Measurements from ENCODE around the gene CD320.
"Not testable (repeated sequence)": the region's sequence is repeated elsewhere in the genome, so short reads cannot be mapped to it uniquely, and the experiment has no call there.

Gene CD320

DNA sequence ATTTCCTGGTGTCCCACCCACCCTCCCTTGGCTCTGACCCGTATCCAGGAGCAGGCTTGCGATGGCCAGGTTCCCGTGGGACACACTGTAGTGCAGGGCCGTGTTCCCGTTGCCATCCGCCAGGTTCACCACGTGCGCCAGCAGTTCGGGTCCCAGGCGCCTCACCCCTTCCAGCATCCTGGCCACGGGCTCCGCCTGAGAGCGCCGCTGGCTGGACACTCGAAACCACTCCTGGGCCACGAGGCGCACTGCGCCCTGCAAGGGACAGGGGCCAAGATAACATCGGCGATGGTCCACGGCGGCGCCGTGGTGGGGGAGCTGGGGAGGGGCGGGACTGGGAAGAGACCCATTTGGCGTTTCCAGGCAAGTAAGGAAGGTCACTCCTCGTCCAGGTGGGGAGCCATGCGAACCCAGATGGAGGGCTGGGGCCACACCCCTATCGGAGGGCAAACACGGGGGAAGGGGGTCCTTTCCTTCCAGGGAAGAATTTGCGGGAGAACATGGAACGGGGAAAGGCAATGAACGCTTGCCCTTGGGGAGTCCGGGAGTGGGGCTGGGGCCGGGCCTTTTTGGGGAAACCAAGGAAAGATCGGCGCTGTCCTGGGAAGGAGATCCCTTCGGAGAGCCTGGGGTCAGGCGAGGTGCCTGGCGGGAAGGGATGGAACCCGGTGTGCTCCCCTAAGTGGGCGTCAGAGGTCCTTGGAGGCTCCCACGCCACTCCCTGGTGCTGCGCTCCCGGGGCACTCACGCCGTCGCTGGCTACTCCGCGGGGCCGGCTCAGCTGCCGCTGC, 25.0 kb upstream of the CD320 start:
- no peak for DNase-seq

DNA sequence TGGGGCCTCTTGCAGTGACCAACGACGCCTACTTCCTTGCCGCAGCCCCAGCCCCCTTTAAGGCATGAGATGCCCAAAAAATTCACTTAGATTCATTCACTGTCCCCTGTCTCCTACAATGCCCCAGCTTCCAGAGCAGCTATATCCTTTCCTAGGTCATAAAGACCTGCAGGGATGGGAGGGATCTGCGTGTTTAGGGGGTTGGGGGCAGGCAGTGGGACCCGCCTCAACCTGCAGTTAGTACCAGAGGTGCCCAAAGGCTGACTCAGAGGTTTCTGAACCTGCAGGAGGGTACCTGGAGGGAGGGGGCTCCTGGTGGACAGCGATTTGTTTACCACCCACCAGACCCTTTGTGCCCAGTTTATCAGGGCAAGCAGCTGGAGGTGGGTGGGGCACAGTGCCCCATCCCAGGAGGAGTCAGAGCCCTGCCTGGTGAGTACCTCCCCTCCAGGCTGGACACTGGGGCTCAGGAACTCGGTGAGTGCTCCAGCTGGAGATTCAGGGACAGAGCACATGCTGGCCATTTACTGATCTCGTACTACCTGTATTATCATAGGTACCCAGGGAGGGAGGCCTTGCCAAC, 23.2 kb upstream of the CD320 start:
- no peak for DNase-seq

DNA sequence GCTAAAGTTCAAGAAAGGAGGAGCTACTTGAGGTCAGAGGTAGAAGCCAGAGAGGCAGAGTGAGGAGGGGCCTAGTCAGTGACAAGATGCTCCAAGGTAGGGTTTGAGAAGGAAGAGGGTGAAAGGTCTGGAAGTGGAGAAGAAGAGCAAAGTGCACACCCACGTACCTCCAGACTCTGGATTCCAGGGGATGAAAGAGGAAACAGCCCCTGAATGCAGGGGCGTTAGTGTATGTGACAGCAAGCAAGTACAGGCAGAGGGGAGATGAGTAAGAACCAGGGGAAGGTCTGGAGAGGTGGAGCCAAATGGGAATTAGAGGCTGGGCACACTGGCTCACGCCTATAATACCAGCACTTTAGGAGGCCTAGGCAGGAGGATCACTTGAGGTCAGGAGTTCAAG, 21.8 kb upstream of the CD320 start:
- DNase-seq: no peak

DNA sequence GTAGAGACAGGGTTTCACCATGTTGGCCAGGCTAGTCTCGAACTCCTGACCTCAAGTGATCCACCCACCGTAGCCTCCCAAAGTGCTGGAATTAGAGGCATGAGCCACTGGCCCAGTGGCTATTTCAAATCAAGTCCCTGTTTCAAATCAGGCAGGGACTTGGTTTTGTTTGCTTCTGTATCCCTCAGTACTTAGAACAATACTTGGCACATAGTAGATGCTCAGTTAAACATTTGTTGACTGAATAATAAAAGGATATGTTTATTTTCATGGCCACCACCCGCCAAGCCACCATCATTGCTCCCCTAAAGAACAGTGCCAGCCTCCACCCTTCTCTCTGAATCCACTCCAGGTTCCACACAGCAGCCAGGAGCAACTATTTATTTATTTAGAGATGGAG, 17.3 kb upstream of the CD320 start:
- DNase-seq: no peak

DNA sequence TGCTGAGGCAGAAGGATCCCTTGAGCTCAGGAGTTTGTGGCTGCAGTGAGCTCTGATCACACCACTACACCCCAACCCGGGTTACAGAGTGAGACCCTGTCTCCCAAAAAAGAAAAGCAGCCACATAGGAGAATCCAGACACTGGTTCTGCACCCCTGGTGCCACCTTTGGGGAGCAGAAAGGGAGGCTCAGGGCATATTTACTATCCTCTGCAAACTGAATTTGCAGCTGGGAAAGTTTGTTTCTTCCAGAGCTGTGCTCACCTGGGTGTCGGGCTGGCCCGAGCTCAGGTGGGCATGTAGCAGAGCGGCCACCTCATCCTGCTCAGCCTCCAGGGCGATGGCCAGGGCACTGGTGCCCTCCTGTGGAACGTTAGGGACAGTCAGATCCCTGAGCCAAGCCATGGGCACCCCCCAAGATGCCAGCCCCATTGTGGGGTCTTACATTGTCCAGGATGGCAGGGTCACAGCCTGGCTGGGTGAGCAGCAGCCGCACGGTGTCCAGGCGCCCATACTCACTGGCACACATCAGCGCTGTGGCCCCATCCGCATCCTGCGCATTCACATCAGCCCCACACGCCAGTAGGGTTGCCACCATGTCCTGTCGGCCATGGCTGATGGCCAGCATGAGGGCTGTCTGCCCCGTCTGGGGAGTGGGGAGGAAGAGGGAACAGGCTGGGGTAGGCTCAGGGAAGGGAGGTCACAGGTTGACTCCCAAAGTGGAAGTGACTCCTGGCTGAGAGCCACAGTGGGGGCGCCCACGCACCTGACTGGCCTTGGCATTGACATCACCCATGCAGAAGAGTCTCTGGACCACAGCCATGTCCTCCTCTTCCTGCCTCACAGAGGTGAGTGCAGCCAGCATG, 16.3 kb upstream of the CD320 start:
- DNase-seq: no peak

DNA sequence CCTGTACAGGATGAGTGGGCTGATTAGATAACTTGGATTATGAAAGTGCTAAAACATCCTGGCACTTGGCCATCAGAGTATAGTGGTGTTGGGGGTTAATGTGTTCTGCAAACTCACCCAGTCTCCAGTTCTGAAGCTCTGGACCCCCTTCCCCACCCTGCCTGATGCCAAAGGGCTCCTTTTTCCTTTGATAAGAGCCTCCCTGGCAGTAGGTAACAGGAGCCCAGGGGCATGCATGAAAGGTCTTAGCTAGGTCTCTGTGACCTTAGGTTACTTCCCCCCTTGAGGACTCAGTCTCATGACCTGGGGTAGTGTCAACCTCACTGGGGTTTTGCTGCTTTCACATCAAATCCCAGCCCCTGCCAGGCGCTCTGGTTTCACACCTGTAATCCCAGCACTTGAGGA, 15.6 kb upstream of the CD320 start:
- DNase-seq: no peak

DNA sequence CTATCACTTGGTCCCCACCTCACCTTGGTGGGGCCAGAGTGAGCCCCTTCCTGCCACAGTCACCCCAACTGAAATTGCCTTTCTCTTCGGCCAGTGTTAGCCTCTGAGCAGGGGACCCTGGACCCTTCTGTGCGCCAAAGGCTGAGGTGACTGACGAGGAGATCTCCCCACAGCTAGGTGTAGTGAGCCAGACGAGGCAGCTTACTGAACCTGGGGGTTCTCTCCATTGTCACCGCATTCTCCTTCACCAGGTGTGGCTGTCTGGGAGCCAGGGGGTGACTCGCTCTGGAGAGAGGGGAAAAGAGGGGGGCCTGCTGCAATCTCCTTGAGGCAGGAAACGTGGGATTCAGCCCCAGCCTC, 14.5 kb upstream of the CD320 start:
- DNase-seq: no peak

DNA sequence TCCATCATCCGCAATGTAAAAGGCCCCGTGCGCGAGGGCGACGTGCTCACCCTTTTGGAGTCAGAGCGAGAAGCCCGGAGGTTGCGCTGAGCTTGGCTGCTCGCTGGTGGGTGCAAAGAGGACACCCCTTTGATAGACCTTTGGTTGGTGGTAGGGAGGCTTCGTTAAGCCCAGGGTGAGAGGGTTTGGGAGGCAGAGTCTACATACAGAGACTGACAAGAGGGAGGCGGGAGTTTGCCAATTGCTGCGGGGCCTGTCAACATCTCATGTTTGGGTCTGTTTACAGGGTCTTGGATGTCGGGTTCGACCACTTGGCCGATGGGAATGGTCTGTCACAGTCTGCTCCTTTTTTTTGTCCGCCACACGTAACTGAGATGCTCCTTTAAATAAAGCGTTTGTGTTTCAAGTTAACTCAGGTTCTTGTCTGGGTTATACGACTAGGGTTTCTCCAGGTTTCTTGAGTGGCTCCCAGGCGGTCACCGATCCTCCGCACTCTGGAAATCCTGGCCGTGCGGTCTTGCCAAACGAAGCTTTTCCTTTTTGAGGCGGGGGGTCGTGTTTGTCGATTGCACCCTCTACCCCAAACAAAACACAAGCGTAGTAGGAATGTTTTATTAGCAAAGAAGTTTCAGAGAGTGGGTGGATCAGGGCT, 14.0 kb upstream of the CD320 start:
- DNase-seq: no peak

DNA sequence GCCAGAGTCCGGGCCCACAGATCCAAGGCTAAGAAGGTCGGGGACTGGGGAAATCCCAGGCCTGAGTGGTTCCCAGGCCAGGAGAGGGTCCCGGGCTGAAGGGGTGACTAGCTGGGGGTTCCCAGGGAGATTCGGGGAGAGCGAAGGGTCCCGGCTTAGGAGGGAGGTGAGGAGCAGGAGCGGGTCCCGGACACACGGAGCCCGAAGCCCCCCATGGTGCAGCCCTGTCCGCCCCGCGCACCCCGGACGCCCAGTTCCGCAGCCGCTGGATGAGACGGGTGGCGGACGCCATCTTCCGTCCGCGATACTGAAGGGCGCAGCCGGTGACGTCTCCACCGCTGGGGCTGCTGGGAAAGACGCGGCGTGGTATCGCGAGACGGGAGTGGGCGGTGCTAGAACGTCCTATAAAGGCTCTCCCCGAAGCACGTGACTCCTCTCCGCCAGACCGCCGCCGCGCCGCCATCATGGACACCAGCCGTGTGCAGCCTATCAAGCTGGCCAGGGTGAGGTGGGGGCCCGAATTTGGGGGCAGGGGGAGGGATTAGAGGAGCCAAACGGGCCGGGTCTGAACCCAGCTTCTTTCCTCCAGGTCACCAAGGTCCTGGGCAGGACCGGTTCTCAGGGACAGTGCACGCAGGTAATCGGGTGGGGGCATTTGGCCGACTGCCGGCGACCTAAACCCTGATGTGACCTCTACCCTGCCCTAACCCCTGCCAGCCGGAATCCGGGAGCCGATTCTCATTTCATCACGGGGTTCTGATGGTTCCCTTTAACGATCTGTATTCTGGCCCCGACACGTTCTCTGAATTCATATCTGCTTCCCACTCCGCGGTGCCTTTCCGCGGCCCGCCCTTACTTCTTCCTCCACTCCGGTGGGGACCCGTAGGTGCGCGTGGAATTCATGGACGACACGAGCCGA, 13.2 kb upstream of the CD320 start, which contains the start of the genes NDUFA7 and RPS28:
Gene NDUFA7 (minus strand): TSS at position 309 of the 919 bp plus-strand sequence. CDS start 17 bp downstream, at position 292.
Gene RPS28 (plus strand): TSS at position 430 of the 919 bp plus-strand sequence. CDS start 35 bp downstream, at position 465.
- DNase-seq: peak; percentile 98

DNA sequence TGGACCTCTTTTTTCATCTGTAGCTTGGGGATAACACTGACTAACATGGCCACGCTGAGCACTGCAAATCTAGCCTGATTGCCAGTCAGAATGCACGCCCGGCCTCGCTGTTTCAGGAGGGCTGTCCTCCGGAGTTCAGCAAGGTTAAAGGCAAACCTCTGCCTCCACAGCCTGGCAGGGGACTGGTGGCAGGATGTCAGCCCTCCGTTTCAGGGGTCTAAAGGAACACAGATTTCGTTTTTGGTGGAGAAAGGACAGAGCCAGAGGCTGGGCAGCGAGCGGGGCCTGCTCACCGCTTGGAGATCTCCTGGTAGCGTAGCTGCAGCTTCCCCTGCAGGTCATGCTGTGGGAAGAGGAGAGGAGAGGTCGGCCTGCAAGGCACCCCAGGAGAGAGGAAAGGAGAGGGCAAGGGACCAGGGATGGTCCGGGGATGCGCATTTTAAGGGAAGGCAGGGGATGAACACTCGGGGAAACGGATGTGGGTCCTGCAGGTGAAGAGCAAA, 12.5 kb upstream of the CD320 start:
- DNase-seq: no peak

DNA sequence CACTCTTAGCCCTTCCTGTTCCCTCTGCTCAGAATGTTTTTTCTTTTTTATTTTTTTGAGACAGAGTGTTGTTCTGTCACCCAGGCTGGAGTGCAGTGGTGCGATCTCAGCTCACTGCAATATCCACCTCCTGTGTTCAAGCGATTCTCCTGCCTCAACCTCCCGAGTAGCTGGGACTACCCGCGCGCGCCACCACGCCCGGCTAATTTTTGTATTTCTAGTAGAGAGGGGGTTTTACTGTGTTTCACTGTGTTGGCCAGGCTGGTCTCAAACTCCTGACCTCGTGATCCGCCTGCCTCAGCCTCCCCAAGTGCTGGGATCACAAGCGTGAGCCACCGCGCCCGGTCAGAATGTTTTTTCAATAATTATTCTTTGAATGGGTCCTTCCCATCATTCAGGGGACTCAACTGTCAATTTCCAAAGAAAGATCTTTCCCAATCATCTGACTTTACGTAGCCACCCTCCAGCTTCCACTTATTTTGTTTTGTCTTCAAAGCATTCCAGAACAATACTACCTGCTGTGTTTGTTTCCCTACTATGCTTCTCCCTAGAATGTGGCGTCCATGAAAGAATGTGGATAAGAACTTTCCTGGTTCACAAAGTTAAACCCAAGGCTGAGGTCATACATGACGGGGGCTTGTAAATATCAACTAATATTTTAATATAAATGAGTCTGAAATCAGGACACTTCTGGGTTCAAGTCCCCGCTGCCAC, 11.8 kb upstream of the CD320 start:
- DNase-seq: no peak

DNA sequence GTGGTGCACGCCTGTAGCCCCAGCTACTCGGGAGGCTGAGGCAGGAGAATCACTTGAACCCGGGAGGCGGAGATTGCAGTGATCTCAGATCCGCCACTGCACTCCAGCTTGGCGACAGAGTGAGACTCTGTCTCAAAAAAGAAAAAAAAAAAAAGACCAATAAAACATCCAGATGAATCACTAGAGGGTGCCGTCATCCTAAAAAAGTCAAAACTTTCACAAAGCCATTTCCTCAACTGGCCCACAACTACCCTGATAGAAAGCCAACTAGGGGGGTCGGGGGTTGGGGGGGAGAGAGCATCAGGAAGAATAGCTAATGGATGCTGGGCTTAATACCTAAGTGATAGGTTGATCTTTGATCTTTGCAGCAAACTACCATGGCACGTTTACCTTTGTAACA, 10.7 kb upstream of the CD320 start:
- DNase-seq: not testable (repeated sequence)

DNA sequence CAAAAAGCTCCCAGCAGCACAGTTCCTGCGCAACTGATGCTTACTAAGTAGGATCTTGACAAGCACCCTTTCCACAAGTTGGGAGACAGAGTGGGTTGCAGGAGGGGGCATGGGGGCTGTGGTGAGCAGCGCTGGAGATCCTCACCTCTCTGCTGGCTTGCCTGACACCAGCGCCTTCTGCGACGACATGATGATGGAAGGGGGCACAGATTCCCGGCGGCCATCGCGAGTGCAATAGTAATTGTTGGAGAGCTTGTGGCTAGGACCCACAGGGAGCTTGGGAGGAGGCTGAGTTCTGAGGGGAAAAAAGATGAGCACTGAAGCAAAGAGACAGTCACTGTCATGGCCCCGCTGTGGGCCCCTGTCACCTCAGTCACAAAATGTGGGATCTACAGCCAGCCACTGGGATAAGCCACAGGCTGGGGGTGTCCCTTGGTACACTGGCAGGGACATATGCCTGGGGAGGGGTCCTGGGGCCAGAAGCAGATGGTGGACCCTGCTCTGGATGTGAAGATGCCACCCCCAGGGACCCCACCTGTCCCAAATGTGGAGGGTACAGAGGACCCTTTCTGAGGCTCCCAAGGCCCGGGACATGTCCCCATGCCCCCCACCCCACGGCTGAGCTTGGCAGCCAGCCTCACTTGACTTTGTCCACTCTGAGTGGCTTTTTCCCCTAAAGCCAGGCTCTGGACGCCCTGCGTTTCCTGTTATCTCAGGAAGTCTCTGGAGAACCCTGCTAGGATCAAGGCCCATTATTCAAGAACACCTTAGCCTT, 8.4 kb upstream of the CD320 start:
- no peak for DNase-seq

DNA sequence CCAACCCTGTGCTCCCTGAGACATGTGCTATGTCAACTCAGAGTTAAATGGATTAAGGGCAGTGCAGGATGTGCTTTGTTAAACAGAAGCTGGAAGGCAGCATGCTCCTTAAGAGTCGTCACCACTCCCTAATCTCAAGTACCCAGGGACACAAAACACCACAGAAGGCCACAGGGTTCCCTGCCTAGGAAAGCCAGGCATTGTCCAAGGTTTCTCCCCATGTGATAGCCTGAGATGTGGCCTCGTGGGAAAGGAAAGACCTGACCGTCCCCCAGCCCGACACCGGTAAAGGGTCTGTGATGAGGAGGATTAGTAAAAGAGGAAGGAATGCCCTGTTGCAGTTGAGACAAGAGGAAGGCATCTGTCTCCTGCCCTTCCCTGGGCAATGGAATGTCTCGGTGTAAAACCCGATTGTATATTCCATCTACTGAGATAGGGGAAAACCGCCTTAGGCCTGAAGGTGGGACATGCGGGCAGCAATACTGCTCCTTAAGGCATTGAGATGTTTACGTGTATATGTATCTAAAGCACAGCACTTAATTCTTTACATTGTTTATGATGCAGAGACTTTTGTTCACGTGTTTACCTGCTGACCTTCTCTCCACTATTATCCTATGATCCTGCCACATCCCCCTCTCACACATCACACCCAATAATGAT, 7.0 kb upstream of the CD320 start:
- DNase-seq: not testable (repeated sequence)

DNA sequence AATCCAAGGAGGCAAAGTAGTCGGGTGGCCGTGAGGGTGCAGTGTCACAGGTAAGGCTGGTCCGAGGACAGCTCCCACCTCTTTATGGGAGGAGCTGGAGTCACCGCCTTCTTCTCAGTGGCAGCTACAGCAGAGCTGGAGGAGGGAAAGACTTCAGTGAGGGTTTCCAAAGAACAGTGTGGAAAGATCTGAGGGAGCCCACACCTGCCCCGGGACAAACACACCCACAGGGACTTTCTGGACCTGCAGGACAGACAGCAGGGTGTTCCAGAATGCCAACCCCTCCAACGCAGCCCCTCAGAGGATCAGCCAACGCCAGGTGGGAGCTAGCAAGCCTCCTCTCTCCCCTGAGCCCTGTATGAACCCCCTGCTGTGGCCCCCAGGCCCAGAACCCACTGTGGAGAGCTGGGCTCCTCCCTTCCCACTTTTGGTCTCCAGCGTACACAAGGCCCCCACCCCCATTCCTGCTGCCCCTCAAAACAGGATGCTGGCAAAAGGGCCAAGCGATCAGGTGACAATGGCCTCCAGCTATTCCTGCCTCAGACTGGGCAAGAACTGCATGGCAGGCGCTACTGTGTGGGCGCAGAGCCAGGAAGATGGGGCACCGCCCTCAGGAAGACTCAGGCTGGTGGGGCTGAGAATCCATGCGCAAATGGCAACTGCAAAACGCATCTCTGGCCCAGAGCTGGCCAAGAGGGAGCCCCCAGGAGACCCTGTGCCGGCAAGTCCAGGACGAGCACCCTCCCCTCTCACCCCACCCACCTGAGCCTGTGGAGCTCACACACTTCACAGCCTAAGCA, 3.5 kb upstream of the CD320 start:
- peak; percentile 26 for DNase-seq

DNA sequence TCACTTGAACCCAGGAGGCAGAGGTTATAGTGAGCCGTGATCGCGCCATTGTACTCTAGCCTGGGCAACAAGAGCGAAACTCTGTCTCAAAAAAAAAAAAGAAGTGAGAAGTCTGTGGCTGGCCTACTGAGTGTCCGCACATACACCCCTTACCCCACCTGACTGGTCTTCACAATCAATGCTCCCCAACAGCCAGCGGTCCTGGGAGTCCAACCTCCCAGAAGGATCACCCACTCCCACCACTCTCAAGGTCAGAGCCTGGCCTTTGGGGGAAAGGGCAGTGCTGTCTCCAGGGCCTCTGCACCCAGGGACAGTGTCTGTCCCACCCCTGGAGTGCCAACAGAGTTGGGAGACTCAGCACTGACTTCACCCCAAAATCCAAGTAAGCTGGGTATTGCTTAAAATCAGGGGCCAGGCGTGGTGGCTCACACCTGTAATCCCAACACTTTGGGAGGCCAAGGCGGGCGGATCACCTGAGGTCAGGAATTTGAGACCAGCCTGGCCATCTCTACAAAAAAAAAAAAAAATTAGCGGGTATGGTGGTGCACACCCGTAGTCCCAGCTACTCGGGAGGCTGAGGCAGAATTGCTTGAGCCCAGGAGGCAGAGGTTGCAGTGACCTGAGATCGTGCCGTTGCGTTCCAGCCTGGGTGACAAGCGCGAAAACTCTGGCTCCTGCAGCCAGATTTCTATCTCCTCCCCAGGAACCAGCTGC, 2.3 kb upstream of the CD320 start:
- DNase-seq: peak; percentile 27

DNA sequence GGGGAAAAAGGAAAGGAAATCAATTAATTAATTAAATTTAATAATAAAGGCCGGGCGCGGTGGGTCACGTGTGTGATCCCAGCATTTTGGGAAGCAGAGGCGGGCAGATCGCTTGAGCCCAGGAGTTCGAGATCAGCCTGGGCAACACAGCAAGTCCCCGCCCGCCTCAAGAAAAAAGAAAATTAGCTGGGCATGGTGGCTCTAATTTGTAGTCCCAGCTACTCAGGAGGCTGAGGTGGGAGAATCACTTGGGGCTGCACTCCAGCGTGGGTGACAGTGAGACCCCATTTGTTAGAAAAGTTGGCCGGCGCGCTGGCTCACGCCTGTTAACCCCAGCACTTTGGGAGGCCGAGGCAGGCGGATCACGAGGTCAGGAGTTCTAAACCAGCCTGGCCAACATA, 733 bp upstream of the CD320 start:
- DNase-seq: peak; percentile 24

DNA sequence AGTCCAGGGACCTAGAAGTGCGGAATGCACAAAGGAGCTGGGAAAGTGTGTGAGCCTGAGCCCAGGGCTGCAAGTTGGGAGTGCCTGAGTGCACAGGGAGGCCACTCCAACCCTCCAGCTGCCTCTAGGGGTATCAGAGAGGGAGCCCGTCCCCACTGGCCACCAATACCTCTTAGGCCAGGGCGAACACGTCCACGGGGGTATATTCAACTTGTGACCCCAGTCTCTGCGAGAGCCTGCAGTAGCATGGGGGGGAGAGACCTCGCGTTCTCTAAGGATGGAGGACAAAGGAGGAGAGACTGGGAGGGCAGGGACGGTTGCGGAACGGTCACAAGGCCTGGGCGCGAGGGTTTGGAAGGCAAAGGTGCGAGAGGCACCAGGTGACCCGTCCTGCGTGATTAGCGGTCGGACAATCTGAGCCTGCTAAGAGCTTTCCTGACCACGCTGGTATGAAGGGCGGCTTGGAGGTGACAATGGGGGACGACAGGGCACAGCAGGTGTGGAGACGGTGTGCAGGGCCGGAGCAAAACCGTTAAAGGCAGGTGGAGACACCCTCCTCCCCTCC, 676 bp downstream of the CD320 start:
- no peak for DNase-seq

Measured in activated CD4-positive, CD25-positive, alpha-beta regulatory T cell treated with anti-CD3 and anti-CD28 coated beads, Interleukin-2, amount 50 U/mL, for 72 hours (primary cell).